GM12878 (cell line): Measurements from ENCODE around the gene NEK11. TPM values are rescaled to one million over a fixed set of nuclear protein-coding genes. Genes with fewer than 3 reads are reported as not detected.

Experiments
- ATAC-seq: fragments of 200-7000 bp; cut with Tn5 transposase; 3 replicates; pipeline ENCODE4 v1.9.1; 2020; ENCODE audit warnings: mild to moderate bottlenecking, moderate library complexity
- BruUV-seq: library from RNA; stranded (reverse); fragments of 400-500 nt; replicated peaks from 2 replicates; lab custom pipeline; 2021; lab: Mats Ljungman, UMichigan
- CTCF ChIA-PET: fragments of 300-600 bp; sonication (Branson Sonifier 250); formaldehyde crosslinking; extraction: SDS; loops from one replicate; lab custom pipeline; 2021; ENCODE audit warnings: inconsistent platforms; lab: Yijun Ruan, JAX
- POLR2A ChIA-PET: fragments of 350-600 bp; formaldehyde crosslinking; extraction: SDS; loops from one replicate; lab custom pipeline; 2021; ENCODE audit warnings: inconsistent platforms; lab: Charles Lee
- RAD21 ChIA-PET: fragments of 300-600 bp; sonication (Branson Sonifier 250); formaldehyde crosslinking; loops from one replicate; lab custom pipeline; 2023; ENCODE audit warnings: antibody characterized with exemption; ENCODE audit not compliant: unreplicated experiment; lab: Charles Lee
- SMC1A ChIA-PET: fragments of 300-600 bp; sonication (Branson Sonifier 250); formaldehyde crosslinking; loops from one replicate; lab custom pipeline; 2023; ENCODE audit not compliant: unreplicated experiment, uncharacterized antibody; lab: Charles Lee
- DNase-seq: peaks from one replicate; pipeline ENCODE4 v3.0.0-alpha.2; 2011; ENCODE audit warnings: low read depth, low spot score
- FAIRE-seq: peaks from 3 replicates; lab custom pipeline; 2011; peaks lifted over from hg19 to GRCh38; lab: Jason Lieb, UNC
- H2AFZ ChIP-seq: 2 replicates; pipeline ENCODE4 v1.6.0; 2011; ENCODE audit warnings: low read depth, low read length, control low read depth; ENCODE audit not compliant: control insufficient read depth
- H3K27ac ChIP-seq: 2 replicates; pipeline ENCODE4 v1.5.1; 2011; ENCODE audit warnings: control low read depth; ENCODE audit not compliant: control insufficient read depth, insufficient read depth
- H3K27me3 ChIP-seq, 2 experiments: replicated peaks in 1 of 2; 2 replicates each; pipeline versions ENCODE4 v1.6.0 to v1.6.1; 2011; ENCODE audit warnings: low read length in 1 of 2; ENCODE audit not compliant: control insufficient read depth in 2 of 2, insufficient read depth in 2 of 2
- H3K36me3 ChIP-seq, 2 experiments: 2 replicates each; pipeline ENCODE4 v1.5.1; 2011; ENCODE audit warnings: low read length in 1 of 2; ENCODE audit not compliant: control insufficient read depth in 2 of 2, insufficient read depth in 2 of 2
- H3K4me1 ChIP-seq: 2 replicates; pipeline ENCODE4 v1.6.1; 2011; ENCODE audit warnings: mild to moderate bottlenecking, low read length, moderate library complexity, mixed read lengths; ENCODE audit not compliant: control insufficient read depth, insufficient read depth
- H3K4me2 ChIP-seq: 2 replicates; pipeline ENCODE4 v1.6.0; 2011; ENCODE audit warnings: control low read depth; ENCODE audit not compliant: control insufficient read depth, insufficient read depth
- H3K4me3 ChIP-seq: fragments of 200-600 bp; sonication (generic); 2 replicates; pipeline ENCODE4 v1.5.1; 2016
- H3K79me2 ChIP-seq: 2 replicates; pipeline ENCODE4 v1.6.0; 2011; ENCODE audit warnings: low read length; ENCODE audit not compliant: control insufficient read depth, insufficient read depth
- H3K9ac ChIP-seq: 2 replicates; pipeline ENCODE4 v1.8.0; 2011; ENCODE audit warnings: low read length, control low read depth, mixed read lengths; ENCODE audit not compliant: control insufficient read depth, insufficient read depth
- H3K9me3 ChIP-seq: replicated peaks from 3 replicates; pipeline ENCODE4 v1.5.1; 2011; ENCODE audit warnings: mild to moderate bottlenecking, low read length; ENCODE audit not compliant: control insufficient read depth, insufficient read depth
- H4K20me1 ChIP-seq: 2 replicates; pipeline ENCODE4 v1.6.0; 2011; ENCODE audit not compliant: control insufficient read depth, insufficient read depth
- BHLHE40 ChIP-seq, 2 experiments: fragments of 450-650 bp in 1 of 2; IDR thresholded peaks; 2 replicates each; pipeline ENCODE4 v1.6.1; 2011 to 2017; ENCODE audit warnings: low read depth in 2 of 2, borderline replicate concordance in 1 of 2, improper control_type of control experiment in 1 of 2, low read length in 1 of 2, mild to moderate bottlenecking in 1 of 2
- CEBPZ ChIP-seq: fragments of 150-350 bp; IDR thresholded peaks from 2 replicates; pipeline ENCODE4 v1.6.1; 2016; ENCODE audit warnings: low read depth, low read length
- FOS ChIP-seq: IDR thresholded peaks from 3 replicates; pipeline ENCODE4 v1.6.1; 2011; ENCODE audit warnings: borderline replicate concordance; ENCODE audit not compliant: insufficient read length; ENCODE audit errors: extremely low read depth
- FOXK2 ChIP-seq: fragments of 450-650 bp; IDR thresholded peaks from 2 replicates; pipeline ENCODE4 v1.6.1; 2017; ENCODE audit warnings: mild to moderate bottlenecking, moderate library complexity
- NRF1 ChIP-seq: conservative IDR thresholded peaks from 2 replicates; pipeline ENCODE4 v1.6.1; 2011; ENCODE audit warnings: mild to moderate bottlenecking, low read depth, low read length, improper control_type of control experiment
- SMAD1 ChIP-seq: fragments of 450-650 bp; IDR thresholded peaks from 2 replicates; pipeline ENCODE4 v1.6.1; 2018; ENCODE audit warnings: mild to moderate bottlenecking, low read depth; ENCODE audit not compliant: partially characterized antibody
- SREBF1 ChIP-seq: IDR thresholded peaks from 2 replicates; pipeline ENCODE4 v1.6.1; 2012; ENCODE audit warnings: mild to moderate bottlenecking, low read length
- SUPT20H ChIP-seq: IDR thresholded peaks from 2 replicates; pipeline ENCODE4 v1.6.1; 2011; ENCODE audit warnings: low read depth, mild to moderate bottlenecking, low read length, moderate library complexity, borderline replicate concordance; ENCODE audit not compliant: control insufficient read depth
- TBL1XR1 ChIP-seq: IDR thresholded peaks from 2 replicates; pipeline ENCODE4 v1.6.1; 2012; ENCODE audit warnings: low read depth, low read length, improper control_type of control experiment
- YBX1 ChIP-seq: fragments of 450-650 bp; IDR thresholded peaks from 2 replicates; pipeline ENCODE4 v1.6.1; 2016; ENCODE audit warnings: antibody characterized with exemption
- ZNF687 ChIP-seq: fragments of 450-650 bp; IDR thresholded peaks from 2 replicates; pipeline ENCODE4 v1.6.1; 2017; ENCODE audit warnings: mild to moderate bottlenecking, moderate library complexity
- WGBS: methylation state at CpG from one replicate; pipeline ENCODE4 v1.1.6; 2016; ENCODE audit warnings: low lambda C conversion rate; ENCODE audit not compliant: insufficient replicate concordance, insufficient coverage; ENCODE audit errors: missing lambda C conversion rate; 5-methylcytosine and 5-hydroxymethylcytosine counted together
- in situ Hi-C: fragments of 300-500 bp; cut with MboI; formaldehyde crosslinking; loops from 9 replicates; pipeline ENCODE4 v1.14.3; 2018; ENCODE audit warnings: mixed read lengths
- intact Hi-C: fragments of 100-400 bp; cut with micrococcal nuclease; formaldehyde crosslinking; loops from one replicate; pipeline ENCODE4 v1.14.2; 2022; ENCODE audit not compliant: unreplicated experiment
- polyA plus RNA-seq, 11 experiments: library from polyadenylated mRNA; depleted of rRNA in 4 of 11; unstranded in 6 of 11; stranded (reverse) in 5 of 11; fragments of >200 nt; fragmentation: Nextera tagmentation in 4 of 11; fragmentation: Illumina TruSeq in 1 of 11; extraction: Ambion mirVana in 4 of 11; extraction: Trizol in 1 of 11; gene quantifications; 1 replicate in 1 of 11; 2 replicates in 10 of 11; pipeline versions ENCODE4 v1.2.1 to v1.2.3, GENCODE V29; 2011 to 2016; ENCODE audit warnings: inconsistent platforms in 2 of 11, missing spikeins in 2 of 11, low read depth in 1 of 11
- total RNA-seq, 4 experiments: library from RNA; depleted of rRNA in 3 of 4; stranded (reverse); fragments of >200 nt in 3 of 4; fragmentation: Illumina TruSeq in 1 of 4; extraction: Trizol in 1 of 4; gene quantifications; 2 replicates each; pipeline versions ENCODE4 v1.2.1 to v1.2.3, GENCODE V29; 2013 to 2021
- TF ChIP-seq, protein P1 (sequence below), 3 experiments: IDR thresholded peaks in 2 of 3; conservative IDR thresholded peaks in 1 of 3; 2 replicates each; pipeline ENCODE4 v1.5.1; 2011; ENCODE audit warnings: low read depth in 3 of 3, low read length in 3 of 3, mild to moderate bottlenecking in 3 of 3, control low read depth in 2 of 3, moderate library complexity in 2 of 3, inconsistent platforms in 1 of 3, mixed read lengths in 1 of 3; ENCODE audit not compliant: control insufficient read depth in 2 of 3, insufficient read depth in 1 of 3; ENCODE audit errors: extremely low read depth in 1 of 3

Gene NEK11
- total and polyA plus RNA-seq, 10 of the 15 experiments (the other 5 are each of a cell fraction or from before 2014, with no cell fraction given): 0.05 to 0.94 (median 0.36) TPM; not detected in 1

GRCh38 chr3:130992344-130992743 lies 34.3 kb upstream of the NEK11 start:
- peaks cover 4 to 13% of the 10 kb centered on the region in 2 experiments for H3K36me3 ChIP-seq
- FAIRE-seq (no peak), DNase-seq (no peak), ATAC-seq (no peak)
- no peak overlapping the region for H3K9ac ChIP-seq
- H4K20me1 ChIP-seq: no peaks in the 10 kb centered on the region
- no peaks in the 10 kb centered on the region for H3K27me3 ChIP-seq
- no TSS peak for BruUV-seq
- no peak overlapping the region for H2AFZ ChIP-seq
- H3K4me2 ChIP-seq: no peak overlapping the region
- ChIA-PET CTCF (interaction anchor here (1.2 kb wide), 1 partner anchor 9 kb away, joined by 3 read pairs; no protein-coding TSS in a partner anchor), POLR2A (no interaction called here), SMC1A (no interaction called here), RAD21 (no interaction called here)
- TF ChIP-seq SREBF1 (no peak), BHLHE40 (IDR thresholded peaks at IDR 0.05; ENCODE audit: borderline replicate concordance in 1 of 2, low read depth in 2 of 2, low read length in 1 of 2) (no peak), SUPT20H (no peak), YBX1 (no peak), CEBPZ (no peak), ZNF687 (no peak), FOS (no peak), TBL1XR1 (no peak), SMAD1 (no peak), NRF1 (no peak), FOXK2 (no peak)
- TF ChIP-seq, protein P1, sequence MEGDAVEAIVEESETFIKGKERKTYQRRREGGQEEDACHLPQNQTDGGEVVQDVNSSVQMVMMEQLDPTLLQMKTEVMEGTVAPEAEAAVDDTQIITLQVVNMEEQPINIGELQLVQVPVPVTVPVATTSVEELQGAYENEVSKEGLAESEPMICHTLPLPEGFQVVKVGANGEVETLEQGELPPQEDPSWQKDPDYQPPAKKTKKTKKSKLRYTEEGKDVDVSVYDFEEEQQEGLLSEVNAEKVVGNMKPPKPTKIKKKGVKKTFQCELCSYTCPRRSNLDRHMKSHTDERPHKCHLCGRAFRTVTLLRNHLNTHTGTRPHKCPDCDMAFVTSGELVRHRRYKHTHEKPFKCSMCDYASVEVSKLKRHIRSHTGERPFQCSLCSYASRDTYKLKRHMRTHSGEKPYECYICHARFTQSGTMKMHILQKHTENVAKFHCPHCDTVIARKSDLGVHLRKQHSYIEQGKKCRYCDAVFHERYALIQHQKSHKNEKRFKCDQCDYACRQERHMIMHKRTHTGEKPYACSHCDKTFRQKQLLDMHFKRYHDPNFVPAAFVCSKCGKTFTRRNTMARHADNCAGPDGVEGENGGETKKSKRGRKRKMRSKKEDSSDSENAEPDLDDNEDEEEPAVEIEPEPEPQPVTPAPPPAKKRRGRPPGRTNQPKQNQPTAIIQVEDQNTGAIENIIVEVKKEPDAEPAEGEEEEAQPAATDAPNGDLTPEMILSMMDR (IDR thresholded peaks at IDR 0.05 in 2 of 3, conservative IDR thresholded peaks at IDR 0.05 in 1 of 3; ENCODE audit: control insufficient read depth in 2 of 3, extremely low read depth in 1 of 3, insufficient read depth in 1 of 3, low read depth in 3 of 3, low read length in 3 of 3): no peak
- H3K9me3 ChIP-seq: no peaks in the 10 kb centered on the region
- no peak overlapping the region for H3K27ac ChIP-seq
- H3K4me1 ChIP-seq: no peaks in the 10 kb centered on the region
- H3K79me2 ChIP-seq: no peaks in the 10 kb centered on the region
- no peak overlapping the region for H3K4me3 ChIP-seq
- in situ Hi-C loops: no loop called here
- 98% methylated on average over 3 of the region's 3 CpGs for WGBS
- intact Hi-C loops: no loop called here
